Measurements from ENCODE around the gene CDK14.

DNA sequence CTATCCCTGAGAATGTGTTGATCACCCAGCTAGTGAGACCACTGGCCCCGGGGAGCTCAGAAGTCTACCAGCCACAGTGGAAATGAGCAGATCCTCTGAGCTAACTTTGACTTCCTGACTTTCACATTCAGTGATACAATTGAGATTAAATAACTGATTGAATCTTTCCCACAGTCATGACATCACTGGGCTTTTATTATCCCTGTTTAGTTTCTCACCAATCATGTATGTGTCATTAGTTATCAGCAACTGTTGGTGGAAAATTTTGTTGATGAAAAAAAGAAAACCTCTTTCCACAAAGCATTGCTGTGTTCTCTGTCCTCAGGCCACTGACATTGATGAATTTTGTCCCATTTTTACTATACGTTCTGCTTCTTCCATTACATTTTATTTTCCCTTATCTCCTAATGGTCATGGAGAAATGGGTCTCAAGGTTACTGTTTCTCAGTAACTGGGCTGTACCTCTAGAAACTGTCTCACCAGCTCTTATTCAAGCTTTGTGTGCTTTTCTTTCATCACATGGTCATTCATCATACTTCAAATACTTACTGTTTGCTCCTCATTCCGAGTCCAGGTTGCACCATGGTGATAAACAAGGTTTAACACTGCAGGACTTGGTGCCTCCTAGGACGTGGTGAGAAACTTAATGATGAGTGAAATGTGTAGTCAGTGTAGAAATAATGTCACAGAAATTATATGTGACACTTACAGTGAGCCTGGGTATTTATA lies 304.7 kb downstream of the CDK14 start:
- TF ChIP-seq, protein P1, sequence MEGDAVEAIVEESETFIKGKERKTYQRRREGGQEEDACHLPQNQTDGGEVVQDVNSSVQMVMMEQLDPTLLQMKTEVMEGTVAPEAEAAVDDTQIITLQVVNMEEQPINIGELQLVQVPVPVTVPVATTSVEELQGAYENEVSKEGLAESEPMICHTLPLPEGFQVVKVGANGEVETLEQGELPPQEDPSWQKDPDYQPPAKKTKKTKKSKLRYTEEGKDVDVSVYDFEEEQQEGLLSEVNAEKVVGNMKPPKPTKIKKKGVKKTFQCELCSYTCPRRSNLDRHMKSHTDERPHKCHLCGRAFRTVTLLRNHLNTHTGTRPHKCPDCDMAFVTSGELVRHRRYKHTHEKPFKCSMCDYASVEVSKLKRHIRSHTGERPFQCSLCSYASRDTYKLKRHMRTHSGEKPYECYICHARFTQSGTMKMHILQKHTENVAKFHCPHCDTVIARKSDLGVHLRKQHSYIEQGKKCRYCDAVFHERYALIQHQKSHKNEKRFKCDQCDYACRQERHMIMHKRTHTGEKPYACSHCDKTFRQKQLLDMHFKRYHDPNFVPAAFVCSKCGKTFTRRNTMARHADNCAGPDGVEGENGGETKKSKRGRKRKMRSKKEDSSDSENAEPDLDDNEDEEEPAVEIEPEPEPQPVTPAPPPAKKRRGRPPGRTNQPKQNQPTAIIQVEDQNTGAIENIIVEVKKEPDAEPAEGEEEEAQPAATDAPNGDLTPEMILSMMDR (IDR thresholded peaks at IDR 0.05; ENCODE audit: low read length) = no peak
- TF ChIP-seq EZH2phosphoT487 (IDR thresholded peaks at IDR 0.05; ENCODE audit: low read length) (no peak), EZH2 (optimal IDR thresholded peaks at IDR 0.05; ENCODE audit: low read depth, low read length) (no peak)
